ENCODE data around the gene MLXIPL.

- no peak for TF ChIP-seq CTCF (IDR thresholded peaks at IDR 0.05)
- TF ChIP-seq POLR2AphosphoS5 (IDR thresholded peaks at IDR 0.05; ENCODE audit: low read depth, low read length) = no peak
- TF ChIP-seq TCF7L2 (IDR thresholded peaks at IDR 0.05; ENCODE audit: low read depth, low read length) = no peak
- no peak for TF ChIP-seq SIN3A (IDR thresholded peaks at IDR 0.05; ENCODE audit: borderline replicate concordance, insufficient read depth, low read depth, low read length)
These were observed 25.3 kb upstream of the MLXIPL start for GRCh38 chr7:73649576-73649975.

Measured in Panc1 (cell line).